GM19239 (cell line): Measurements from ENCODE around the gene NMU.
"Not testable (repeated sequence)": the region's sequence is repeated elsewhere in the genome, so short reads cannot be mapped to it uniquely, and the experiment has no call there.

Source experiments
- DNase-seq: peaks from one replicate; pipeline ENCODE4 v3.0.0; 2011; ENCODE audit warnings: low spot score; ENCODE audit not compliant: insufficient read length
- FAIRE-seq: peaks from 2 replicates; lab custom pipeline; 2011; peaks lifted over from hg19 to GRCh38; lab: Jason Lieb, UNC

The NMU gene

DNA sequence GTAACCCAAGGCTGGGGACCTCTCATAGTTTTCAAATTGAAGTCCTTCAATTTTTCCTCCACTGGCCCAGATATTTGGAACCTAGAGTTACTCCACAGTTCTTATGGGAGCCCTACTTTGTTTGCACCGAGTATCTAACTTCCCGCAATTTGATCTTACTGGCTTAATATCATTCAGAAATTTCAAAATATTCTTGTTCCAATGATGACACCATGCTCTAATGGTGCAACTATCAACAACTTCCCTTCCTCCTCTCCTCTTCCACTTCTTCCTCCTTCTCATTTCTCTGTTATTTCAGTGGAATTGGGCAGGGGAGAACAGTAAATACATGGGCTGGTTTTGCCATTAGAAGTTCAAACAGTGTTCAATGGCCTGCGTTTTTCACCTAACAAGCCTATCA is 64.3 kb downstream of the NMU start:
- DNase-seq (no peak), FAIRE-seq (no peak)

GRCh38 chr4:55568905-55569504 is 67.1 kb downstream of the NMU start:
- FAIRE-seq: no peak
- DNase-seq: no peak

DNA sequence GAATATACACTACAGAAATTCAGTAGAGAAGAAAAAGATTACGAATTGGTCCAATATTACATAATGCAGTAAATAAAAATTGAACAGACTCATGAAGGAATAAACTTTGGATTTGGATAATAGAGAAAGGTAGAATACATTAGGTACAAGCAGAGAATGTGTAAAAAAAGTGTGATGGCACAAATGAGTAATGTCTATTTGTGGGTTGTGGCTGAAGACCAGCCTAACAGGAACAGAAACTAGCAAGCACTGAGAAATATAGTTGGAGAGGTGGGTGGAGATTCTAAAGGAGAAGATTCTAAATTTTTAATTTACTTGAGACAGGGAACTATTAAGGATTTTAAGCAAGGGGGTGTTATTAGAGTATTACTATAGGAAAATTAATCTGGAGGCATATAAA is 74.2 kb downstream of the NMU start:
- DNase-seq (peak; percentile 13), FAIRE-seq (no peak)

- DNase-seq (no peak), FAIRE-seq (no peak)
Observed at GRCh38 chr4:55560096-55560495, 76.0 kb downstream of the NMU start.

GRCh38 chr4:55554453-55555030 is 81.6 kb downstream of the NMU start:
- no peak for DNase-seq

GRCh38 chr4:55553441-55554201 is 82.5 kb downstream of the NMU start:
- DNase-seq (no peak), FAIRE-seq (no peak)

More at GRCh38 chr4:55554453-55555030, 81.6 kb downstream of the NMU start:
- FAIRE-seq: no peak

GRCh38 chr4:55551964-55552363 is 84.1 kb downstream of the NMU start:
- DNase-seq, FAIRE-seq: not testable (repeated sequence)

- DNase-seq (no peak), FAIRE-seq (no peak)
Observed at GRCh38 chr4:55549888-55550287, 86.2 kb downstream of the NMU start.

- FAIRE-seq (no peak), DNase-seq (no peak)
Observed at GRCh38 chr4:55547918-55548317, 88.2 kb downstream of the NMU start.

DNA sequence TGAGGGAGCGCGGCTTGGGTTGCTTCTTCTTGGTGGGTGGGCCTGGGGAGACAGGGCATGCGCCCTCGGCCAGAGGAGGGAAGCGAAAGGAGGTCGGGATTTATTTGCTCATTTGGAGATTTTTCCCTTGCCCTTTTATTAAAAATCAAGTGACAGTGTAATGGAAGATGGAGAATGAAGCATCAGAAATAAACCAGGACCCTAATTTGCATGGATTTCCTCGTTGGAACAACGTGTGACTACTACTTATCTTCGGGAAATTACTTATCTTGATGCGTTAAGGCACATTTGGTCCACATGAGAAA is 88.7 kb downstream of the NMU start:
- DNase-seq (no peak), FAIRE-seq (peak; percentile 78)

GRCh38 chr4:55546756-55547465 is 89.2 kb downstream of the NMU start, which contains the start of gene CLOCK:
TSS of gene CLOCK (minus strand) at chr4:55546909. CDS start at chr4:55482785, 64,124 bp downstream.
- DNase-seq: peak; percentile 50
- peak; percentile 73 for FAIRE-seq

DNA sequence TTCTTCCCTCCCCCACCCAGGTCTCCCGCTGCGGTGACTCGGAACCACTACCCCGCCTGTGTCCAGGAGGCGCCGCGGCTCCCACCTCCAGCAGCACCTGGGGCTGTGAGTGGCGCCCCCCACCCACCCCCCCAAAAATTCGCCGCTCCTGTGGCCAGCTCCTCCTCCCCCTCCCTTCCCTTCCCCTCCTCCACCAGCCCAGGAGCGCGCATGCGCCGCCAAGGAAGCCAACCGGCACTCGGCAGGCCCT is 89.7 kb downstream of the NMU start:
- FAIRE-seq: no peak

GRCh38 chr4:55545641-55546505 is 90.2 kb downstream of the NMU start:
- peak; percentile 27 for DNase-seq
- peak; percentile 80 for FAIRE-seq

More for the DNA sequence above, 89.7 kb downstream of the NMU start:
- DNase-seq: no peak
